ENCODE results near the gene ENOX2. TPM values are rescaled to one million over a fixed set of nuclear protein-coding genes. Genes with fewer than 3 reads are reported as not detected.

ENOX2 gene
- total and polyA plus RNA-seq, 2 donors (not counting 1 experiment from before 2014, with no cell fraction given), result 5.1 to 18.8 TPM

DNA sequence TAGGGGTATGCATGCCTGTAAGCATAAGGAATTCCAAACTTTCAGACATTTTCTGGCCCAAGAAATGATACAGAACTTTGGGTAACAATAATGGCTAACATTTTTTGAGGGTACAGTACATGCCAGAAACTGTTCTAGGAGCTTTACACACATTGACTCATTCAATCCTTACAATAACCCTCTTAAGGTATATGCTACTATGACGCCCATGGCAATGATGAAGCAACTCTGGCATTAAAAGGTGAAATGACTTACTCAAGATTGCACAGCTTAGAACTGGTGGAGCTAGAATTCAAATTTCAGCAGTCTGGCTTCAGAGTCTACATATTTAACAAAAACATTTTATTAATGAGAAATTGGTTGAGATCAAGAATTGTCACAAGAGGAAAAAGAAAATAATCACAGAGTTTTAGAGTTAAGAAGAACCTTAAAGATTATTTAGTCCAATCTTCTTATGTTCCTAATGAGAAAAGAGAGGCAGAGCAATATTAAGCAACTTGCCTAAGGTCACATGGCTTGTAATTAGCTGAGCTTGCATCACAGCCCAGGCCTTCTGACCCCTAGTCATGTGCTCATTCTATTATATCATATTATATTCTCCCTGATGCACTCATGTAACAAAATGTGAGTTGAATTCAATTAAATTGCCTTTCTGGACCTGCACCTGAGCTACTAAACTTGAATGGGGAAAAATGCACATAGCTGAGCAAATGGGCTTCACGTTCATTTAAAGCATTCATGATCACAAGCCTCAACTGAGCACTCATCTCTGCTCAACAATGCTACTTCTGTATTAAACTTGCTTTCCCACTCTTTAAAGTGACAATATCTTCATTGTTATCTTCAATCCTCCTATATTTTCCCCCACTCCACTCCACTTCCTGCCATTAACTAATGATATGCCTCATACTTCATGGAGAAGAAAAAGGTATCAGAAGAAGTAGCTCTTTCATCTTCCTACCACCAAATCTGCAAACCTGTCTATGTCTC lies 73.2 kb downstream of the ENOX2 start:
- 100% methylated on average over 1 of the region's 2 CpGs for WGBS (ENCODE audit: insufficient coverage)
- Histone ChIP-seq H3K36me3 (replicated peaks in 1 of 2; ENCODE audit: control extremely low read depth in 1 of 2, control insufficient read depth in 1 of 2, extremely low read depth in 1 of 2, insufficient read depth in 2 of 2, low read length in 1 of 2) (no peaks in the 10 kb centered on the region), H3K9me3 (ENCODE audit: control extremely low read depth in 1 of 3, control insufficient read depth in 2 of 3, insufficient read depth in 1 of 3, low read length in 2 of 3) (no peaks in the 10 kb centered on the region), H3K4me3 (ENCODE audit: control extremely low read depth in 1 of 5, extremely low read depth in 1 of 5, insufficient read depth in 1 of 5, low read depth in 2 of 5, low read length in 4 of 5) (no peak overlapping the region), H3K9ac (ENCODE audit: low read length) (no peak overlapping the region), H2AFZ (ENCODE audit: insufficient read depth, low read depth, low read length, poor library complexity, severe bottlenecking) (no peak overlapping the region), H3K27me3 (replicated peaks in 1 of 4; ENCODE audit: control extremely low read depth in 1 of 4, control insufficient read depth in 3 of 4, insufficient read depth in 4 of 4, low read length in 3 of 4) (no peaks in the 10 kb centered on the region), H3K79me2 (ENCODE audit: control insufficient read depth, insufficient read depth, low read length) (no peaks in the 10 kb centered on the region), H3K27ac (ENCODE audit: low read length in 2 of 2) (no peak overlapping the region), H4K20me1 (ENCODE audit: control insufficient read depth, insufficient read depth, low read length, poor library complexity, severe bottlenecking) (no peaks in the 10 kb centered on the region), H3K4me1 (ENCODE audit: control insufficient read depth in 2 of 2, insufficient read depth in 2 of 2, low read length in 2 of 2) (peaks cover 35 to 38% of the 10 kb centered on the region in 2 donors), H3K4me2 (replicated peaks; ENCODE audit: low read depth, low read length, poor library complexity, severe bottlenecking) (no peak overlapping the region)
- ChIA-PET CTCF (no interaction called here), POLR2A (no interaction called here)
- Mint-ChIP-seq H3K4me1 (peaks cover 45% of the 10 kb centered on the region), H3K27ac (no peak overlapping the region), H3K4me3 (no peak overlapping the region), H3K9me3 (ENCODE audit: insufficient read depth) (no peaks in the 10 kb centered on the region), H3K27me3 (no peaks in the 10 kb centered on the region)
- DNase-seq (no peak), ATAC-seq (ENCODE audit: low read depth) (no peak)
- TF ChIP-seq, protein P1, sequence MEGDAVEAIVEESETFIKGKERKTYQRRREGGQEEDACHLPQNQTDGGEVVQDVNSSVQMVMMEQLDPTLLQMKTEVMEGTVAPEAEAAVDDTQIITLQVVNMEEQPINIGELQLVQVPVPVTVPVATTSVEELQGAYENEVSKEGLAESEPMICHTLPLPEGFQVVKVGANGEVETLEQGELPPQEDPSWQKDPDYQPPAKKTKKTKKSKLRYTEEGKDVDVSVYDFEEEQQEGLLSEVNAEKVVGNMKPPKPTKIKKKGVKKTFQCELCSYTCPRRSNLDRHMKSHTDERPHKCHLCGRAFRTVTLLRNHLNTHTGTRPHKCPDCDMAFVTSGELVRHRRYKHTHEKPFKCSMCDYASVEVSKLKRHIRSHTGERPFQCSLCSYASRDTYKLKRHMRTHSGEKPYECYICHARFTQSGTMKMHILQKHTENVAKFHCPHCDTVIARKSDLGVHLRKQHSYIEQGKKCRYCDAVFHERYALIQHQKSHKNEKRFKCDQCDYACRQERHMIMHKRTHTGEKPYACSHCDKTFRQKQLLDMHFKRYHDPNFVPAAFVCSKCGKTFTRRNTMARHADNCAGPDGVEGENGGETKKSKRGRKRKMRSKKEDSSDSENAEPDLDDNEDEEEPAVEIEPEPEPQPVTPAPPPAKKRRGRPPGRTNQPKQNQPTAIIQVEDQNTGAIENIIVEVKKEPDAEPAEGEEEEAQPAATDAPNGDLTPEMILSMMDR (IDR thresholded peaks at IDR 0.05), result no peak
- TF ChIP-seq EZH2 (IDR thresholded peaks at IDR 0.05; ENCODE audit: borderline replicate concordance, insufficient read depth, low read depth, low read length, poor library complexity, severe bottlenecking), result no peak
- intact Hi-C loops (cut with micrococcal nuclease), result no loop called here

DNA sequence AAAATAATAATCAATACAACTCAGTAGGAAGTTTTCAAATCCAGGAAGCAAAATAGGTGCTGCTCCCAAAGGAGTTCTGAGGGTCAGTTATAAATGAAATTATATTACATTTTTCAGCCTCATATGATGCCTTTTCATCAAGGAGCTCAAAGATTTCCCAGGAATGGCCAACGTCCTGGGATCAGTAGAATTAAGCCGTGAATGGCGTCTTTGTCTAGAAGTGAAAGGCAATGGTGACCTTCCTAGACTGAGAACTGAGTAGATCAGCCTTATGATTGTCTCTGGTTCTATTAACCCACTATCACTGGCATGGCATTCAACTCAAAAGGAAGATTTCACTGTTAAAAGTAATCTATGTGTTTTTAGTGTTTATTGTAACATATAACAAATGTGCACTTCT lies 74.4 kb downstream of the ENOX2 start:
- Histone ChIP-seq H4K20me1 (ENCODE audit: control insufficient read depth, insufficient read depth, low read length, poor library complexity, severe bottlenecking) (no peaks in the 10 kb centered on the region), H3K4me3 (ENCODE audit: control extremely low read depth in 1 of 5, extremely low read depth in 1 of 5, insufficient read depth in 1 of 5, low read depth in 2 of 5, low read length in 4 of 5) (no peak overlapping the region), H3K36me3 (replicated peaks in 1 of 2; ENCODE audit: control extremely low read depth in 1 of 2, control insufficient read depth in 1 of 2, extremely low read depth in 1 of 2, insufficient read depth in 2 of 2, low read length in 1 of 2) (no peaks in the 10 kb centered on the region), H3K4me2 (replicated peaks; ENCODE audit: low read depth, low read length, poor library complexity, severe bottlenecking) (no peak overlapping the region), H3K9me3 (ENCODE audit: control extremely low read depth in 1 of 3, control insufficient read depth in 2 of 3, insufficient read depth in 1 of 3, low read length in 2 of 3) (no peaks in the 10 kb centered on the region), H3K9ac (ENCODE audit: low read length) (no peak overlapping the region), H3K4me1 (ENCODE audit: control insufficient read depth in 2 of 2, insufficient read depth in 2 of 2, low read length in 2 of 2) (peaks cover 29% of the 10 kb centered on the region in 2 donors), H3K27me3 (replicated peaks in 1 of 4; ENCODE audit: control extremely low read depth in 1 of 4, control insufficient read depth in 3 of 4, insufficient read depth in 4 of 4, low read length in 3 of 4) (no peaks in the 10 kb centered on the region), H3K27ac (ENCODE audit: low read length in 2 of 2) (no peak overlapping the region), H2AFZ (ENCODE audit: insufficient read depth, low read depth, low read length, poor library complexity, severe bottlenecking) (no peak overlapping the region), H3K79me2 (ENCODE audit: control insufficient read depth, insufficient read depth, low read length) (no peaks in the 10 kb centered on the region)
- no peak for DNase-seq
- ATAC-seq (ENCODE audit: low read depth), result no peak
- POLR2A ChIA-PET, result no interaction called here
- intact Hi-C loops (cut with micrococcal nuclease), result no loop called here
- Mint-ChIP-seq H3K4me1 (peaks cover 34% of the 10 kb centered on the region), H3K9me3 (ENCODE audit: insufficient read depth) (no peaks in the 10 kb centered on the region), H3K27ac (no peak overlapping the region), H3K27me3 (no peaks in the 10 kb centered on the region), H3K4me3 (no peak overlapping the region)
- CTCF ChIA-PET, result no interaction called here
- WGBS (ENCODE audit: insufficient coverage), result no CpG with 5 or more reads among the region's 3 CpGs
- TF ChIP-seq, protein P1 (IDR thresholded peaks at IDR 0.05), result no peak
- no peak for TF ChIP-seq EZH2 (IDR thresholded peaks at IDR 0.05; ENCODE audit: borderline replicate concordance, insufficient read depth, low read depth, low read length, poor library complexity, severe bottlenecking)
